GM12875 (cell line): ENCODE measurements around the gene RSPH6A.
A peak's percentile ranks its signal among the peaks of the same experiment; 100 is the strongest.

Experiments used
- H3K4me3 ChIP-seq: one replicate; pipeline ENCODE4 v1.5.1; 2011; ENCODE audit warnings: low read depth, low read length, control low read depth
- TF ChIP-seq, protein P1 (sequence below): IDR thresholded peaks from 2 replicates; pipeline ENCODE4 v1.5.1; 2011; ENCODE audit warnings: low read depth, mild to moderate bottlenecking, control low read depth, inconsistent platforms, low read length, moderate library complexity, borderline replicate concordance; ENCODE audit not compliant: insufficient read depth

Gene RSPH6A

DNA sequence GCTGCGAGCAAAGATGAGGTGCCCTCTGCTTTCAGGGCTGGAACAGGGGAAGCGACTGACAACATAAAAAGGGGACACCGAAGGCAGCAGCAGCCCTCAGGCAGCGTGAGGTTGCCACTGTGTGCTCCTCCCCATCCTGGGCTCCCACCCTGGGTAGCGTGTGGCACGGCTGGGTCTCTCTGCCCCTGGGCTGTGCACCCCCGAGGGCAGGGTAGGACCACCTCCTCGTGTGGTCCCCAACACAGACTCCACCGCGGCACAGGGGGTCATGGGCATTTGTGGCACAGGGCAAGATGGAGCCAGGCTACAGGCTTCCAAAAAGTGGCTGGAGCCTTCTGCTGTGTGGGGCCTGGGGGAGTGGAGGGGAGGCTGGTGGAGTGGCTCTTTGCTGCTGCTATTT is 6.5 kb upstream of the RSPH6A start:
- no peak overlapping the region for H3K4me3 ChIP-seq
- TF ChIP-seq, protein P1, sequence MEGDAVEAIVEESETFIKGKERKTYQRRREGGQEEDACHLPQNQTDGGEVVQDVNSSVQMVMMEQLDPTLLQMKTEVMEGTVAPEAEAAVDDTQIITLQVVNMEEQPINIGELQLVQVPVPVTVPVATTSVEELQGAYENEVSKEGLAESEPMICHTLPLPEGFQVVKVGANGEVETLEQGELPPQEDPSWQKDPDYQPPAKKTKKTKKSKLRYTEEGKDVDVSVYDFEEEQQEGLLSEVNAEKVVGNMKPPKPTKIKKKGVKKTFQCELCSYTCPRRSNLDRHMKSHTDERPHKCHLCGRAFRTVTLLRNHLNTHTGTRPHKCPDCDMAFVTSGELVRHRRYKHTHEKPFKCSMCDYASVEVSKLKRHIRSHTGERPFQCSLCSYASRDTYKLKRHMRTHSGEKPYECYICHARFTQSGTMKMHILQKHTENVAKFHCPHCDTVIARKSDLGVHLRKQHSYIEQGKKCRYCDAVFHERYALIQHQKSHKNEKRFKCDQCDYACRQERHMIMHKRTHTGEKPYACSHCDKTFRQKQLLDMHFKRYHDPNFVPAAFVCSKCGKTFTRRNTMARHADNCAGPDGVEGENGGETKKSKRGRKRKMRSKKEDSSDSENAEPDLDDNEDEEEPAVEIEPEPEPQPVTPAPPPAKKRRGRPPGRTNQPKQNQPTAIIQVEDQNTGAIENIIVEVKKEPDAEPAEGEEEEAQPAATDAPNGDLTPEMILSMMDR: no peak

DNA sequence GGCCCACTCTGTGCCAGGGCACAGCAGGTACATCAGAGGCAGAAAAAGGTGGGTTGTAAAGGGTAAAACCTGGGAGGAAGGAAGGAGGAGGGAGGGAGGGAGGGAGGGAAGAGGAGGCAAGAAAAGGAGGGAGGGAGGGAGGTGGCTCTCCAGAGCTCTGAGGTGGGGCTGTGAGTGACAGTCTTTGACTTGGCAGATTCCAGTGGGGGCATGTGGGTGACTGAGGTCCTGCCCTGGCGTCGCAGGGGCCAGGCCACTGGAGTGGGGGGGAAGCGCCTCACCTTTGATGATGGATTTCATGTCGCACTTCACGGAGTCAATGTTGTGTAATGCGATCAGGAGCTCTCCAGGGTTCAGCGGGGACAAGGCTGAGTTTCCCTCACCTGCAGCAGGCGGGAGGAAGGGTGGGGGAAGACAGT is 6.0 kb upstream of the RSPH6A start:
- H3K4me3 ChIP-seq: no peak overlapping the region
- TF ChIP-seq, protein P1: no peak

DNA sequence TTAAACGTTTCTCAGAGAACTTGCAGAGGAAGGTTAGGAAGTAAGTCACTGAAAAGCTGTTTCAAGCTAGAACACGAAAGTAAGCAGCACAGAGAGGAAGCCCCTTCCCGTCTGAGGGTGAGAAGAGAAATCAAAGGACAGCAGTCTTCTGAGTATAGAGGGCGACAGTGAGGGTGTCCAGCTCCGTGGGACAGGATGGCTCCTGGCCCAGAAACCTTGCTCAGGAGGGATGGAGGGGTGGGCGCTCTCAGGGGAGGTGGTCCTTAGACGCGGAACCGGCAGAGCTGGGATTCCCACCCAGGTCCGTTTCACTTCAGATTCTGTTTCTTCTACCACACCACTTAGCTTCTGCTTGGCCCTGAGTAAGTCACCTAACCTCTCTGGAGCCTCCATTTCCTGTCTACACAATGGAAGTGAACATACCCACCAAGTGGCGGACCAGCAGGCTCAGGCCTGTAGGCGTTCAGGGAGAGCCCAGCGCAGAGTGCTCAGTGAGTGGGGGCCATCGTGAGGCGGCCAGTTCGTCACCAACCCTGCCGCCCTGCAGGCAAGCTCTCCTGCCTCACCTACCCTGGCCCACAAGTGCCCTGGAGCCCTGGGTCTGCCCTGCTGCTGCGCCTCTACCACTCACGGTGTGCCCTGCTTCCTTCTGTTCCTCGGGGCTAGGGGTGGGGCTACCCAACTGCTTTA is 5.5 kb upstream of the RSPH6A start:
- TF ChIP-seq, protein P1: no peak
- no peak overlapping the region for H3K4me3 ChIP-seq

DNA sequence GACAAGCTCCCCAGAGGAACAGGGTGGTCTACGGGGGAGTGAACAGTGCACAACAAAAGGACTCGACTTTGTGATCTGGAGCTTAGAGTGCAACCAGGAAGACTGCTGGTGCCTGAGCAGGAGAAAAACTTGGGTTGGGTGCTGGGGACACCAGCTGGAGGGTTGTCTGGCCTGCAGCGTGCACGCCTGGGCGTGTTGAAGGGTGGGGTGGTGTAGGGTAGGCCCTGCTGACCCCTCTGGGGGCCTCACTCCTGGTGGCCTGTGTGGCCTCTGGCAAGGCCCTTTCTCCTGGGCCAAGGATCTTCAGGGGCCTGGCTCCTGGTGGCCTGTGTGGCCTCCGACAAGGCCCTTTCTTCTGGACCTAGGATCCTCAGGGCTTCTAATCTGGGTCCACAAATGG is 4.7 kb upstream of the RSPH6A start:
- TF ChIP-seq, protein P1: no peak
- H3K4me3 ChIP-seq: no peak overlapping the region

DNA sequence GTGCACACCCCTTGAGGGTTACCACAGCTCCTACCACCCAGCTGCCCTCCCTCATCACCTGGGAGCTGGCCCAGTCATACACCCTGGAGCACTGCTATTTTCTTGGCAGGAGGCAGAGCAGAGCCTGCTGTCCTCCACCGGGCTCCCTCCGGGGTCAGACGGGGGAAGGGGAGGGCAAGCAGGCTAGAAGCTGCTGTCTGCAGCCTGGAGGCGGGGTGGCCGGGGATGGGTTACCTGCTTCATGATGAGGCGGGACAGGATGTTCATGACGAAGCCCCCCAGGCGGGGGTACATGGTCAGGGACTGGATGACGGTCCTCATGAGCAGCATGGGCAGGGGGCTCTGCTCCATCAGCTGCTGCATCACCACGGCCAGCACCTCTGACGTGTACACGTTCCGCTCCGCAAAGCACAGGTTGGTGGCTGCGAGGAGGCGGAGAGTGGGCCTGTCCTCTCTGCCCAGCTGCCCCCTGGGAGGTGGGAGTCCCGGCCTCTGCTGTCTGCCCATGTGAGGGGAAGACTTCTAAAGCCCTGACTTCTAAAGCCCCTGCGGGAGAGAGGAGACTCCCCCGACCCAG is 2.7 kb upstream of the RSPH6A start:
- TF ChIP-seq, protein P1: no peak
- no peak overlapping the region for H3K4me3 ChIP-seq

DNA sequence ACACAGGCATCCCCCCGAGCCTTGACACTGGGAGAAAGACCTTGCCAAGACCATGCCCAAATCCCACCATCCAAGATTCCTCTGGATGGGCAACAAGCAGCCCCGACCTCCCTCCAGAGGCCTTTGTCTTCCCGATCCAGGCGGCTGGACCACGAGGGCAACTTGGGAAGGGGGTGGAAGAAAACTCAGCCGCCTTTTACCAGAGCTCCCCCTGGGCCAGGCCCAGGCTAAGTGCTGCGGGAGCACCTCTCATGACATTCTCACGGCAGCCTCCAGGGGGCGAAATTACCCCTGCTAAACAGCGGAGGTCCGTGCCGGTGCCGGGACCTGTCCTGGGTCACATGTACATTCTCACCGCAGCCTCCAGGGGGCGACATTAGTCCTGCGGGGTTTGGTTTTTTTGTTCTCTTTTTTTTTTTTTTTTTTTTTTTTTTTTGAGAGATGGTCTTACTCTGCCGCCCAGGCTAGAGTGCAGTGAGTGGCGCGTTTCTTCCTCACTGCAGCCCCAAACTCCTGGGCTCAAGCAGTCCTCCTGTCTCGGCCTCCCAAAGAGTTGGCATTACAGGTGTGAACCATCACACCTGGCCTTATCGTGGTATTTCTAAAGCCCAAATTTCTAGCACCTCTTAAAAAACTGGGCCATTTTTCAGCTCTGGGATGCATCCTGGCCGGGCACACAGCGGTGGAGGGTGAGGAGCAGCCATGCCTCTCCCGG is 2.1 kb upstream of the RSPH6A start:
- TF ChIP-seq, protein P1: peak; percentile 94
- no peak overlapping the region for H3K4me3 ChIP-seq
